IgD-negative memory B cell (primary cell): ENCODE data around the gene KCNJ4. TPM values are rescaled to one million over a fixed set of nuclear protein-coding genes. Genes with fewer than 3 reads are reported as not detected.
A peak's percentile ranks its signal among the peaks of the same experiment; 100 is the strongest.
"Not testable (repeated sequence)": the region's sequence is repeated elsewhere in the genome, so short reads cannot be mapped to it uniquely, and the experiment has no call there.

ENCODE experiments used
- H3K27ac Mint-ChIP-seq, 3 donors: one replicate each; pipeline ENCODE4 v1.8.0; 2020 to 2022; ENCODE audit warnings: mild to moderate bottlenecking in 3 of 3, mixed read lengths in 3 of 3, moderate library complexity in 1 of 3
- H3K27me3 Mint-ChIP-seq: one replicate; pipeline ENCODE4 v1.8.0; 2021; ENCODE audit warnings: mixed read lengths
- H3K36me3 Mint-ChIP-seq: one replicate; pipeline ENCODE4 v1.8.0; 2020; ENCODE audit warnings: mild to moderate bottlenecking, mixed read lengths
- H3K4me1 Mint-ChIP-seq, 3 donors: one replicate each; pipeline ENCODE4 v1.8.0; 2020 to 2022; ENCODE audit warnings: mixed read lengths in 3 of 3, mild to moderate bottlenecking in 1 of 3
- H3K4me3 Mint-ChIP-seq, 4 donors: one replicate each; pipeline ENCODE4 v1.8.0; 2020 to 2022; ENCODE audit warnings: mild to moderate bottlenecking in 4 of 4, mixed read lengths in 4 of 4, moderate library complexity in 3 of 4
- H3K9me3 Mint-ChIP-seq, 3 donors: one replicate each; pipeline ENCODE4 v1.8.0; 2020 to 2021; ENCODE audit warnings: mixed read lengths in 3 of 3, mild to moderate bottlenecking in 1 of 3
- polyA plus RNA-seq: library from polyadenylated mRNA; unstranded; fragments of 300-500 nt; fragmentation: Illumina TruSeq; gene quantifications from one replicate; pipeline ENCODE4 v1.2.3, GENCODE V29; 2021

The KCNJ4 gene
- polyA plus RNA-seq, 1 donor from 2014 or later: not detected

DNA sequence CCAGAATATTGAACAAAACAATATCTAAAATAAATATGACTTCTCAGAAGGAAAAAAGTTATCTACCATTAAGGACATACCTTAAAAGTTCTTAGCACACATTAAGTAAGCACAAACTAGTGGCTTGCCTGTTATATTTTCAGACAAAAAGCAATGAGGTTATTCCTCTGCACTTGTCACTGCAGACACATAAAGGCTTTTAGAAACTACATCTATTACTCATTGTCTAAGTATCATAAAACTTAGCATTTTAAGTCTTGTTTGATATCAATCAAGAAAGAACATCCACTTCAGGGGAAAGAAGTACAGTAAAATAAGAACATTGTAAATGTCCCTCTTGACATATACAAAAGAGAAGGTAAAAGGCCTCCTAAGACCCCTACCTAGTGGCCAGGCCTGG is 59.1 kb downstream of the KCNJ4 start:
- Mint-ChIP-seq H3K4me3 (peak overlapping the region; percentile 91 to 99 (median 96)), H3K4me1 (peaks cover 32 to 49% (median 39%) of the 10 kb centered on the region in 3 donors), H3K27ac (peak overlapping the region; percentile 94 to 97 (median 95))
- H3K27me3 Mint-ChIP-seq, H3K36me3 Mint-ChIP-seq, H3K9me3 Mint-ChIP-seq: not testable (repeated sequence)

DNA sequence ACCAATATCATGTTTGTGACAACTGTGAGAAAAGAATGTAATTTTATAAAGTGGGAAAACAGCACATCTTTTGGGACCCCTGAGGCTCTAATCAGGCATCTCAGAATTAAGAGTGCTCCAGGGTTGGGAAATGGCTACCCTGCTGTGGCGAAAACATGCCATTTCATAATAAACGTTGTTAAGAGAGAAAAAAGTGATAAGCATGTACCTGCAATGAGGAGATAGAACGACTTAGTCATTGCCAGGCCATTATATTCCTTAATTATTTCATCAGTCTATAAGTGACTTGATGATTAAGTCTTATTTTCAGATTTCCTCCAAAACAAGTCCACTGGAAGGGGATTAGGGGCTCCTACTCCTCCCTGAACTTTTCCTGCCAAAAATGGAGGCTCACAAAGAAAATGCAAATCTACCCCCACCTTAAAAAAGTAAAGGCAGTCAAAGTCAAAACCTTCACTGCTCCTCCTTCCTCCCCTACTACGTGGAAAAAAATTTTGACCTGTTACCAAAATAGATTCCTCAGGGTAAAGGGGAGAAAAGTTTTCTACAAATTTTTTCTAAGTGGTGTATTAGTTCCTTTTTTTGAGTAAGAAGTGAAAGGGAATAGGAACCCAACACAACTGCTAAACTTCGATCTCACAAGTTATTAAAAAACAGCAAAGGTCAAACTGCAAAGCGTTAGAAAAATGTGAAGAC is 59.9 kb downstream of the KCNJ4 start:
- Mint-ChIP-seq H3K4me3 (peak overlapping the region; percentile 91 to 99 (median 96)), H3K4me1 (peaks cover 40 to 54% (median 47%) of the 10 kb centered on the region in 3 donors), H3K27ac (peak overlapping the region; percentile 94 to 97 (median 95))
- not testable (repeated sequence) for H3K27me3 Mint-ChIP-seq, H3K36me3 Mint-ChIP-seq, H3K9me3 Mint-ChIP-seq

DNA sequence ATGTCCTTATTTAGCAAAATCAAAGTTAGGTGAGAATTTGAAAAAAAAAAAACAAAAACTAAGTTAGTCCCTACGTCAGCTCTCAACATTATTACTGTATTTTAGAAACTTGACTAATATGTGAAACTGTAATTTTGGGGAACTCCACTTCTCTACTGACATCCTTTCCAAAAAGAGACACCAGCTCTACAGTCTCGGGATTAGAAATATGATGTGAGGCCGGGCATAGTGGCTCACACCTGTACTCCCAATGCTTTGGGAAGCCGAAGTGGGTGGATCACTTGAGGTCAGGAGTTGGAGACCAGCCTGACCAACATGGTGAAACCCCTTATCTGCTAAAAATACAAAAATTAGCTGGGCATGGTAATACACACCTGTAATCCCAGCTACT is 65.6 kb downstream of the KCNJ4 start:
- not testable (repeated sequence) for H3K36me3 Mint-ChIP-seq, H3K27me3 Mint-ChIP-seq, H3K9me3 Mint-ChIP-seq
- peak overlapping the region; percentile 94 to 96 (median 96) for H3K27ac Mint-ChIP-seq
- peaks cover 54 to 63% (median 60%) of the 10 kb centered on the region in 3 donors for H3K4me1 Mint-ChIP-seq
- H3K4me3 Mint-ChIP-seq: peak overlapping the region; percentile 63 to 85 (median 83)

- peak overlapping the region; percentile 63 to 85 (median 83) for H3K4me3 Mint-ChIP-seq
- peaks cover 51 to 59% (median 55%) of the 10 kb centered on the region in 3 donors for H3K4me1 Mint-ChIP-seq
- H3K27ac Mint-ChIP-seq: peak overlapping the region; percentile 94 to 96 (median 96)
- not testable (repeated sequence) for H3K36me3 Mint-ChIP-seq, H3K27me3 Mint-ChIP-seq, H3K9me3 Mint-ChIP-seq
Measured at GRCh38 chr22:38388506-38389427, 66.2 kb downstream of the KCNJ4 start.

GRCh38 chr22:38386918-38387317 is 68.1 kb downstream of the KCNJ4 start:
- Mint-ChIP-seq H3K27ac (peak overlapping the region; percentile 86 to 96 (median 90)), H3K4me3 (peak overlapping the region; percentile 51 to 89 (median 86)), H3K4me1 (peaks cover 53 to 62% (median 58%) of the 10 kb centered on the region in 3 donors)
- H3K36me3 Mint-ChIP-seq, H3K27me3 Mint-ChIP-seq, H3K9me3 Mint-ChIP-seq: not testable (repeated sequence)

- H3K4me3 Mint-ChIP-seq: peak overlapping the region in 1 of 4 donors; percentile 29
- no peaks in the 10 kb centered on the region for H3K9me3 Mint-ChIP-seq
- H3K36me3 Mint-ChIP-seq: peaks cover 2% of the 10 kb centered on the region
- H3K27ac Mint-ChIP-seq: peak overlapping the region; percentile 25 to 59 (median 36)
- no peaks in the 10 kb centered on the region for H3K27me3 Mint-ChIP-seq
- H3K4me1 Mint-ChIP-seq: peaks cover 32 to 45% (median 35%) of the 10 kb centered on the region in 3 donors
Measured at GRCh38 chr22:38383417-38383816, 71.6 kb downstream of the KCNJ4 start.

DNA sequence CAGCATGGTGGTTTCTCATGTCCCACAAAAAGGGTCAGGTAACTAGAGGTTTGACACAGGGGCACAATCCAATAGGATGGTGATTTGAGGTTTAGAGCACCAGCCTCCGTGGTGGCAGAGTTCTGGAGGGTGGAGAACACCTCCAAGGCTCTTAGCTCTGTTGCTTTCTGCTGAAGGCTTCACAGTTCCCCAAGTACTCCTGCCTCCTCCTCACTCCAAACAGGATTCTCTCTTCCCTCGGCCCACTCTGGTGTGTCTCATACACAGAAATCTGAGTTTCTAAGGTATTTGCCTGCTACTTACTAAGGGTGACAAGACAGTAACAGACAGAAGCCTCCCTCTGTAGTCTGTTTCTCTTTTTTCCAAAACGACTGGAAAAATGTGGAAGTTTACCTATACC is 73.6 kb downstream of the KCNJ4 start:
- H3K4me3 Mint-ChIP-seq, H3K9me3 Mint-ChIP-seq, H3K27me3 Mint-ChIP-seq, H3K36me3 Mint-ChIP-seq: not testable (repeated sequence)
- Mint-ChIP-seq H3K4me1 (peaks cover 24 to 36% (median 26%) of the 10 kb centered on the region in 3 donors), H3K27ac (peak overlapping the region; percentile 15 to 79 (median 35))

Other genes with a start within 250 kb of the KCNJ4 start
- 5.9 TPM for gene TMEM184B, start 182.2 kb downstream of the KCNJ4 start, polyA plus RNA-seq
- 12.6 TPM for gene CSNK1E, start 137.8 kb downstream of the KCNJ4 start, polyA plus RNA-seq
- 0.56 TPM for gene KDELR3, start 12.9 kb upstream of the KCNJ4 start, polyA plus RNA-seq
- gene DDX17, start 51.1 kb upstream of the KCNJ4 start, polyA plus RNA-seq: 55.9 TPM
- gene DMC1, start 115.0 kb upstream of the KCNJ4 start, polyA plus RNA-seq: not detected
- not detected for gene FAM227A, start 201.2 kb upstream of the KCNJ4 start, polyA plus RNA-seq
- gene CBY1, start 201.4 kb upstream of the KCNJ4 start, polyA plus RNA-seq: 4.9 TPM
- 67.0 TPM for gene TOMM22, start 226.8 kb upstream of the KCNJ4 start, polyA plus RNA-seq
- 5.4 TPM for gene JOSD1, start 245.7 kb upstream of the KCNJ4 start, polyA plus RNA-seq